SW480 (cell line): ENCODE results near the gene SLIT3.
A peak's percentile ranks its signal among the peaks of the same experiment; 100 is the strongest.

ENCODE experiments used
- DNase-seq: peaks from one replicate; pipeline ENCODE4 v3.0.0-alpha.2; 2016; ENCODE audit warnings: low spot score

The SLIT3 gene

GRCh38 chr5:169029661-169030274, 271.2 kb downstream of the SLIT3 start:
- DNase-seq = no peak

GRCh38 chr5:169029037-169029436, 271.9 kb downstream of the SLIT3 start:
- no peak for DNase-seq

DNA sequence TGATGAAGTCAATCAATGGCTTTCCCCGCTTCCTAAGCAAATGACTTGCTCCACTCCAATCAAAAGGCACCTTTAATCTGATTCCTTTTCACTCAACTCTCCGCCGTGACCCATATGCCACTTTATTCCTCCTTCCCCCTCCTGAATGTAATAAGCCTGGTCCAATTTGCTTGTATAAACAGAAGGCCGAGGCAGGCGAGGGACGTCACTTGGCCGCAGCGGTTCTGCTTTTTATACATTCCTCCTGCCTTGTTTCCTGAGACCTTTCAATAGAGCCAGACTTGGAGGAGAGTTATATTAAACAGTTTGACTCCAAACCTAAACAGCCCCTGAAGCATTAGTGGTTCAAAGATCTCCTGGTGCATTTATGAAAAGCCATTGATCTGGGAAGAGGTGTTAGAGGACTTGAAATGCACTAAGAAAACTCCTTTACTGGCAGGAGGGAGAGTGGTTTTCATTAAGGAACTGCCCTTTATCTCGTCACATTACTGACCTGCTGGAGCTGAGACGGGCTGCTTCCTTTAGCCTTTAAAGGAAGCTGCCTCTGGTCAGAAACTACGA, 273.4 kb downstream of the SLIT3 start:
- no peak for DNase-seq

- no peak for DNase-seq
Measured at GRCh38 chr5:169025491-169025890, 275.4 kb downstream of the SLIT3 start.

DNA sequence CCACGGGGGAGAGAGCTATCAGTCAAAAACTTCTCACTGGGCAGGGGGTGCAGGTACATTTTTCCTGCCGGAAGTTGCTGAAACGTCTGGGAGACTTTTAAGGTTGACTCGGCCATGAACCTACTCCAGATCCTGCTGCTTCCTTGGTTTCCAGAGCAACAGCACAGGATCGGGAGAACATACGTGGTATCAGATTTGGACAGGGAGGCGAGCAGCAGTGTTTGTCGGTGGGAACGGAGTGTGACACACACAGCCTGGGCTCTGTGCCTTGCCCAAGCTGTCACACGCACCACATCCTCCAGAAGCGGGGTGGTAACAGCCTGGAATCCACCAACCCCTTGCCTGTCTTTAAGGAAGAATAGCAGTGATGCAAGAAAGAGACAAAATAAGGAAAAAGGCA, 276.5 kb downstream of the SLIT3 start:
- no peak for DNase-seq

DNA sequence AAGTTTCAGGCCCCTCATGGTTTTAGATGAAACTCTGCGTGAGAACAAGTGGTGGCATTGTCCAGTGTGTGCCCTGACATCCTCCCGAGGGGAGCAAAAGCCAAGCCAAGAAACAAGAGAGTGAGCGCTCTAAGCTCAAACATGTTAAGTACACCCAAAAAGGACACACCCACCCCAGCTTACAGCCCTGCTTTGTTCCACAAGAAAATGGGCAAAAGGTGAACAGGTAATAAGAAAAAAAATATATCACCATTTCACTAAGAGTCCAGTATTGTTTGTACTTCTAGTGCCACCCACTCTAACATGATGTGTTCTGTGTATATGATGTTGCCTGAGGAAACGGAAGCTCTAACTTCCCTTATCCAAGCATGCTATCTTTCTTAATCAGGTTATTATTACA, 278.2 kb downstream of the SLIT3 start:
- no peak for DNase-seq

DNA sequence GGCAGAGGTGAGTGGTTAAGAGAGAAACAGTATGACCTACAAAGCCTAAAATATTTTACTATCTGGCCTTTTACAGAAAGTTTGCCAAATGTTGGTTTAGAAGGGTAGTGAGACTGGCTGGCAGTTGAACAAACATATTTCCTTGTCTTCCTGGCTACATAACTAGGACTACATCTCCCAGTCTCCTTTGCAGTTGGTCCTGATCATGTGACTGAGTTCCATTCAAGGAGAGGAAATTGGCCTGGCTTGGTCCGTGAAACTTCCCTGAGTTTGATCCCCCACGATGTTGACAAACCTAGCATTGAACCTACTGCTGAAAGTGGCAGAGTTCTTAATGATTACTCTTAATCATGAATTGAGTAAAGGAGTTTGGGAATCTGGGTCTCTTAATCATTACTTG, 280.8 kb downstream of the SLIT3 start:
- DNase-seq = peak; percentile 49

DNA sequence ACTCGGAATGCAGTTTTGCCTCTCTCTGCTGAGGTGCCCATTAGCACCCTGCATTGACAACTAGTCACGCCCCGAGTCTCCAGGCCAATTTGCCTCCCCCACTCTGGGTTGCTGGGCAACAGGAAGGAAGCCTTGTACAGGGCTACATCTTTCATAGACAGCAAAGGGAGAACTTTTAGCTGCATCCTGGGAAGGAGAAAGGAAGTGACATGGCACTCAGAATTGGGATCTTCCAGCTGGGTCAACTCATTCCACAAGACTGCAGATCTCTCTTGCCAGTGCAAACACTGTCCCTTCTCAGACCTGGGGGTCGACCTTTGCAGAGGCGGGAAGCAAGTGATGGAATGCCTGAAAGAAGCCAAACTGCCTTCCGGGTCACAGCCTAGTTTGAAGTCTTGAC, 282.0 kb downstream of the SLIT3 start:
- no peak for DNase-seq

- no peak for DNase-seq
Measured at GRCh38 chr5:169015991-169016390, 284.9 kb downstream of the SLIT3 start.

DNA sequence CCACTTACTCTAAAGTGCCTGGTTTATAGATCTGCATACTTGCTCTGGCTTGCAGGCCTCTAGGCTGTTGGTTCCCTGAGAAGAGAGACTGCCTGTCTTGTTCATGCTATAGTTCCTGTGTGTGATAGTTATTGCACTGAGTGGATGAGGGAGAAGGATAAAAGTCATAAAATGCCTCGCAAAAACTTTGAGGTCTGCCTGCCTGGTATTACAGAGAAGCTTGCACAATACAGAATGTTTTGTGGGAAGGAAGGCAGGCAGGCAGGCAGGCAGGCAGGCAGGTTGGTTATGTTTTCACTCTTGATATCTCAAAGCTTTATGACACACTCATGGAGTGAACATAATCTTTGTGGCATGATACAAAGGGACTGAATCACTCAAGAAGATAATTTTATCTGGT, 287.1 kb downstream of the SLIT3 start:
- DNase-seq = peak; percentile 85

DNA sequence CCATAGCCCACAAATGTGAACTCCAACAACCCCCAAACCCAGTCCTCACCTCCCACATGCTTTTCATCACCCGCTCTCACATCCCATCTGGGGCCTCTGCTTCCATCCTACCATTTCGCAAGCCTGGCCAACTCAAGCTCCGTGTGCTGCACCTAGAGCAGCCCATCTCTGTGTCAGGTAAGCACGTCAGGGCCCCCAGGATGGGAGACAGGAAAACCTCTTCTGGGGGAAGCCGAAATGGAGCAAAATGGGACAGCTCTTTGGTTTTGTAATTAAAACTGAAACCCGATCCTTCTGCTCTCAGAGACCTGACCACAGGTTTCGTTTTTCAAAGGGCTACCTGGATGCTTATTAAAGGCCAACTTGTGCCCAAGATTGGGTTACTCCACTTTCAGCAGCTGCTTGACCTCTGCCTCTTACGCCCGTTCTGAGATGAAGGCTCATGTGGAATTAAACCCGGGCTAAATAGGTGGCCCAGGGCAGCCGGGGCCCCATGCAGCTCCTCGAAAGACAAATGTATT, 287.7 kb downstream of the SLIT3 start:
- DNase-seq = peak; percentile 87

DNA sequence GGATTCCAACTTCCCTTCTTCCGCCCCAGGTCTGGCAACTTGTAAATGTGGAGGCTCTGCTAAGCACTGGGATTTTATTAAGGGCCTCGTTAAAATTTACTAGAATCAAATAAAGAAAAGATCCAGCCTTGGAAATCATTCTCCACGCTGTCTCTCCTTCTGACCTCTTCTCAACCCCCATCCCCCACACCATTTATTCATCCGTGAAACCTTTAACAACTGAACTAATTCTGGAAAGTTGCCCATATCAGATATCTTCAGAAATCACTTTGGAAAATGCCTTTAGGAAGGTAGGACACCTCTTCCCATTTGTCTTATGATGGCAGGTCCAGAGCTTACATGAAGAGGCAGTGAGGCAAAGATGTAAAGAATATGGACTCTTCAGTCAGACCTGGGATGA, 288.5 kb downstream of the SLIT3 start:
- DNase-seq = no peak

GRCh38 chr5:169011451-169011850, 289.5 kb downstream of the SLIT3 start:
- DNase-seq = no peak

DNA sequence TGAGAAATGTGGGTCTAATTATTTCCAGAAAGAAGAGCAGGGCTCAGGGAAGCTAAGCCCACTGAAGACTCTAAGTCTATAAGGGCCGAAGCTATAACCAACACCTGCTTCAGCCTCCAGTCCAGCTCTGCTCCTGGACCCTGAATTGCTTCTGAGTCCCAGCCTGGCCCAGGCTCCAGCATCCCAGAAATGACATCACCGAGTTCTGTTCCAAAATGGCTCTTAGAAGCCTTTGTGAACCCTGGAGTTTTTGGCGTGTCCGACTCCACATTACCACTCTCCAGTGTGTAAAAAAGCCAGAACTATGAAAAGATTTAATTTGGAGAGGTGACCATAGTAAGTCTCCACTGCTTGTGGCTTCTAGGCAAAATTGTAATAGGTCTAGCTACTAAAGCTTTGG, 289.9 kb downstream of the SLIT3 start:
- no peak for DNase-seq

DNA sequence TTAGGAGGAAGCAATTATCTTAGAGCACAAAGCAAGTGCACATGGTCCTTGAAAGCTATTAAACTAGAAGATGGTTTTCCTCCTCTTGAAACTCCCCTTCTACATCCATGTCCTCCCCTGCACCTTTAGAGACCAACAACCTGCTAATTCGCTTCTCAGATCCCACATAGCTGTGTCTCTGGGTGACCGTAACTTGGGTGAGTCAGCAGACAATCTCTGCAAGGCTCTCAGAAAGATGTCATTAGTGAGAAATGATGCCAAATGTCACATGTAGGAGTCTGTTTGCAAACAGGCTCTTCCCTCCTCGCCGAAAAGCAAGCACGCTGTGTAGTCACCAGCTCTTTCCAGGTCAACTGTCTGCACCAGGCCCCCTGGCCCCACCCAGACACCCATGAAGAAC, 291.8 kb downstream of the SLIT3 start:
- DNase-seq = peak; percentile 16

GRCh38 chr5:169006842-169007790, 293.8 kb downstream of the SLIT3 start:
- DNase-seq = peak; percentile 55

DNA sequence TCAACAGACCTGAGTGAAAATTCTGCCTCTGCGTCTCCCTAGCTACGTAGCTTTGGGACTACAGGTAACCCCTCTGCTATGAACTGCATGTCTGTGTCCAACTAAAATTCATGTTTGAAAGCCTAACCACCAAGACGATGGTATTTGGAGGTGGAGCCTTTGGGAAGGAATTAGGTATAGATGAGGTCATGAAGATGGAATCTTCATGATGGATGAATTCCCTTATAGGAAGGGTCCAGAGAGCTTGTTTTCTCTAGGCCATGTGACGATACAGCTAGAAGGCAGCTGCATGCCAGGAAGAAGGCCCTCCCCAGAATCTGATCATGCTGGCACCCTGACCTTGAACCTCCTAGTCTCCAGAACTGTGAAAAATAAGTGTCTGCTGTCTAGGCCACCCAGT, 296.4 kb downstream of the SLIT3 start:
- peak; percentile 21 for DNase-seq

GRCh38 chr5:169003721-169004541, 297.0 kb downstream of the SLIT3 start:
- peak; percentile 32 for DNase-seq

DNA sequence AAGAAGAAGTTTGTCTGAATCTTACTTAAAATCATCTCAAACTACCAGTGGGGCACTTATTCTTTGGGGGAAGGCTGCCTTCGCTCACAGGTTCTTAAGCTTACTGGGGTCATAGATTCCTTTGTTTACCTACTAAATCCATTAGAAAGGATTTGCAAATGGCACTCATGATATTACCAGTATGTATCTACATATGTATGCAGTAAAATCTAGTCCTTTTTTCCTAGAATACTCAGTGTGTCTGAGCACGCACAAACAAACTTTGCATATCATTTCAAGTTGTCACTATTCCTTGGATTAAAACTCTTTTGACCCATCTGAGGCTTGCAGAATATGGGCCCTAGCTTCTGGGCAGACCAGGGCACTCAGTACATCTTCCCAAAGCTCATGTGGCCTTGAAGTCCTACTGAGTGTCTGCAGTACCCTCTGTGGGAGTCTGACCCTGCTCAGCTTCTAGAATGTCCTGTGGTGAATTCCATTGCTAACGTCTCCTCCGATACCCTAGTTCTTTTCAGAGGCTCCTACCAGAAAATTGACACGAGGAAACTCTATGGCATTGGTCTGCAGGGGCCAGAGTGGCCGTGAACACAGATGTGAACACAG, 297.9 kb downstream of the SLIT3 start:
- DNase-seq = no peak

DNA sequence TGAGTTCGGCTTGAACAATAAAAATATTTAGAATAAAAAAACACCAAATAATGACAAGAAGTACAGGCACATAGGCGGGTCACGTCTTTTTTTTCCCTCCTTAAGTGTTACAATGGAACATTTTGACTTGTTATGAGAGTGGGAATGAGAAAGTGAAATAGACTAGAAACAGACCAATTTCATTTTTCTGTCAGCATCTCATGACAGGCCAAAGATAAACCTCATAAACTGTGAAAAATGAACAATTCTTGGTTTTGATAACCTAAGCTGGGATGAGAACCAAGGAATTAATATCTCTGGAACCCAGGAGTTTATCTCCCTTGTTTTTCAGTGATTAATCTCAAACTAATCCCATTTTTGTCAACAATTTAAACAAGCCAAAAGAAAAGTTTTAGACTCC, 299.5 kb downstream of the SLIT3 start:
- no peak for DNase-seq

DNA sequence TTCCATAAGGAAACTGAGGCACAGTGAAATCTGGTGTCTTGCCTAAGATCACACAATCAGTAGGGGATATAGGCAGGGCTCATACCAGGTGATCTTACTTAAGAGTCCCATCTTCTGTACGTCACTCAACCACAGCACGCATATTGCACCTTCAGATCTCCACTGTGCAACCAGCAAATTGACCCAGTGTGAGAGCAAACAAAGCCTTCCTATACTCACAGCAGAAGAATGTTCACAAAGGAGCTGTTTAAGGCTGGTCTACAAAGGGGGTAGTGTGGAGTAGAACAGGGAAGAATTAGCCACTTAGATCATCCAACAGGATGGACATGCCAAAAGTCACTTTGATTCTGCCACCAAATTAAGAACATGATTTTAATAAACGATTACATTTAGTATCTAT, 305.9 kb downstream of the SLIT3 start:
- DNase-seq = no peak

- DNase-seq = peak; percentile 98
Measured at GRCh38 chr5:168992687-168993086, 308.3 kb downstream of the SLIT3 start.
